Adrenal gland (tissue), 5 donors: ENCODE data around the gene MGAT4D.

Experiments
- CTCF ChIP-seq, 6 experiments: fragments of 450-650 bp in 4 of 6; fragments of 200-600 bp in 2 of 6; sonication (generic) in 1 of 6; IDR thresholded peaks; 1 replicate in 5 of 6; 2 replicates in 1 of 6; pipeline versions ENCODE4 v1.5.1 to v1.8.0; 2016 to 2021; ENCODE audit warnings: antibody characterized with exemption in 6 of 6, mild to moderate bottlenecking in 2 of 6, moderate library complexity in 1 of 6
- POLR2A ChIP-seq, 2 donors: fragments of 450-650 bp; IDR thresholded peaks; one replicate each; pipeline ENCODE4 v1.6.1; 2017; ENCODE audit warnings: antibody characterized with exemption in 2 of 2, mild to moderate bottlenecking in 2 of 2, moderate library complexity in 1 of 2
- donor health status: DM: no; HTN: no; CAD: no.

GRCh38 chr4:140469791-140470733, 28.0 kb downstream of the MGAT4D start:
- TF ChIP-seq CTCF (IDR thresholded peaks at IDR 0.05) (no peak), POLR2A (IDR thresholded peaks at IDR 0.05) (no peak)
